ENCODE data around the gene ZBTB1. TPM values are rescaled to one million over a fixed set of nuclear protein-coding genes. Genes with fewer than 3 reads are reported as not detected.
A peak's percentile ranks its signal among the peaks of the same experiment; 100 is the strongest.

ZBTB1 gene
- total RNA-seq, 2 donors from 2014 or later = 109 to 137 TPM

GRCh38 chr14:64474698-64475097 is 29.9 kb upstream of the ZBTB1 start:
- Mint-ChIP-seq H3K4me3 (no peak overlapping the region), H3K27me3 (no peaks in the 10 kb centered on the region), H3K27ac (no peak overlapping the region), H3K36me3 (ENCODE audit: low read depth) (no peaks in the 10 kb centered on the region), H3K4me1 (peaks cover 7% of the 10 kb centered on the region)
- no peaks in the 10 kb centered on the region for H3K9me3 ChIP-seq (ENCODE audit: control insufficient read depth, low read length, poor library complexity, severe bottlenecking)
- ATAC-seq (no peak), DNase-seq (no peak)

- DNase-seq = no peak
- no peaks in the 10 kb centered on the region for H3K9me3 ChIP-seq (ENCODE audit: control insufficient read depth, low read length, poor library complexity, severe bottlenecking)
- ATAC-seq = no peak
- Mint-ChIP-seq H3K36me3 (ENCODE audit: low read depth) (no peaks in the 10 kb centered on the region), H3K4me1 (peaks cover 8% of the 10 kb centered on the region), H3K4me3 (no peak overlapping the region), H3K27ac (no peak overlapping the region), H3K27me3 (no peaks in the 10 kb centered on the region)
Measured at GRCh38 chr14:64475585-64476273, 28.8 kb upstream of the ZBTB1 start.

- H3K9me3 ChIP-seq (ENCODE audit: control insufficient read depth, low read length, poor library complexity, severe bottlenecking) = no peaks in the 10 kb centered on the region
- H3K27me3 Mint-ChIP-seq = no peaks in the 10 kb centered on the region
- H3K4me3 Mint-ChIP-seq = no peak overlapping the region
- H3K27ac Mint-ChIP-seq = no peak overlapping the region
- no peak for DNase-seq
- ATAC-seq = no peak
- peaks cover 8% of the 10 kb centered on the region for H3K4me1 Mint-ChIP-seq
- no peaks in the 10 kb centered on the region for H3K36me3 Mint-ChIP-seq (ENCODE audit: low read depth)
Measured at GRCh38 chr14:64476438-64476837, 28.1 kb upstream of the ZBTB1 start.

GRCh38 chr14:64478634-64479250 is 25.8 kb upstream of the ZBTB1 start:
- H3K4me1 Mint-ChIP-seq = peaks cover 8% of the 10 kb centered on the region
- no peak for DNase-seq
- no peak overlapping the region for H3K4me3 Mint-ChIP-seq
- H3K27ac Mint-ChIP-seq = no peak overlapping the region
- no peaks in the 10 kb centered on the region for H3K27me3 Mint-ChIP-seq
- ATAC-seq = no peak
- H3K9me3 ChIP-seq (ENCODE audit: control insufficient read depth, low read length, poor library complexity, severe bottlenecking) = no peaks in the 10 kb centered on the region
- no peaks in the 10 kb centered on the region for H3K36me3 Mint-ChIP-seq (ENCODE audit: low read depth)

GRCh38 chr14:64488590-64489099 is 15.9 kb upstream of the ZBTB1 start:
- peaks cover 31% of the 10 kb centered on the region for H3K4me1 Mint-ChIP-seq
- no peak overlapping the region for H3K4me3 Mint-ChIP-seq
- peaks cover 6% of the 10 kb centered on the region for H3K36me3 Mint-ChIP-seq (ENCODE audit: low read depth)
- ATAC-seq (no peak), DNase-seq (no peak)
- H3K9me3 ChIP-seq (ENCODE audit: control insufficient read depth, low read length, poor library complexity, severe bottlenecking) = no peaks in the 10 kb centered on the region
- no peak overlapping the region for H3K27ac Mint-ChIP-seq
- no peaks in the 10 kb centered on the region for H3K27me3 Mint-ChIP-seq

- no peaks in the 10 kb centered on the region for H3K9me3 ChIP-seq (ENCODE audit: control insufficient read depth, low read length, poor library complexity, severe bottlenecking)
- DNase-seq = no peak
- Mint-ChIP-seq H3K4me3 (peak overlapping the region; percentile 53), H3K36me3 (ENCODE audit: low read depth) (peaks cover 9% of the 10 kb centered on the region), H3K4me1 (peaks cover 43% of the 10 kb centered on the region), H3K27me3 (no peaks in the 10 kb centered on the region), H3K27ac (peak overlapping the region; percentile 9)
- no peak for ATAC-seq
Measured at GRCh38 chr14:64491637-64492036, 12.9 kb upstream of the ZBTB1 start.

- no peaks in the 10 kb centered on the region for H3K9me3 ChIP-seq (ENCODE audit: control insufficient read depth, low read length, poor library complexity, severe bottlenecking)
- peaks cover 9% of the 10 kb centered on the region for H3K36me3 Mint-ChIP-seq (ENCODE audit: low read depth)
- peak overlapping the region; percentile 74 for H3K27ac Mint-ChIP-seq
- no peak for DNase-seq
- peak overlapping the region; percentile 25 for H3K4me3 Mint-ChIP-seq
- no peak for ATAC-seq
- no peaks in the 10 kb centered on the region for H3K27me3 Mint-ChIP-seq
- H3K4me1 Mint-ChIP-seq = peaks cover 49% of the 10 kb centered on the region
Measured at GRCh38 chr14:64493455-64493854, 11.1 kb upstream of the ZBTB1 start.

GRCh38 chr14:64495252-64495651 is 9.3 kb upstream of the ZBTB1 start:
- ATAC-seq (no peak), DNase-seq (no peak)
- Mint-ChIP-seq H3K4me3 (no peak overlapping the region), H3K36me3 (ENCODE audit: low read depth) (peaks cover 9% of the 10 kb centered on the region), H3K27ac (no peak overlapping the region), H3K27me3 (no peaks in the 10 kb centered on the region), H3K4me1 (peaks cover 56% of the 10 kb centered on the region)
- no peaks in the 10 kb centered on the region for H3K9me3 ChIP-seq (ENCODE audit: control insufficient read depth, low read length, poor library complexity, severe bottlenecking)

- Mint-ChIP-seq H3K4me3 (peak overlapping the region; percentile 43), H3K36me3 (ENCODE audit: low read depth) (peaks cover 9% of the 10 kb centered on the region), H3K4me1 (peaks cover 52% of the 10 kb centered on the region), H3K27ac (no peak overlapping the region), H3K27me3 (no peaks in the 10 kb centered on the region)
- DNase-seq (no peak), ATAC-seq (peak; percentile 28)
- H3K9me3 ChIP-seq (ENCODE audit: control insufficient read depth, low read length, poor library complexity, severe bottlenecking) = no peaks in the 10 kb centered on the region
Measured at GRCh38 chr14:64496764-64497163, 7.8 kb upstream of the ZBTB1 start.

- Mint-ChIP-seq H3K4me3 (peak overlapping the region; percentile 82), H3K36me3 (ENCODE audit: low read depth) (peaks cover 3% of the 10 kb centered on the region), H3K4me1 (peaks cover 45% of the 10 kb centered on the region), H3K27me3 (no peaks in the 10 kb centered on the region), H3K27ac (peak overlapping the region; percentile 99)
- H3K9me3 ChIP-seq (ENCODE audit: control insufficient read depth, low read length, poor library complexity, severe bottlenecking) = no peaks in the 10 kb centered on the region
- ATAC-seq (no peak), DNase-seq (no peak)
Measured at GRCh38 chr14:64500088-64500487, 4.5 kb upstream of the ZBTB1 start.

- peaks cover 8% of the 10 kb centered on the region for H3K36me3 Mint-ChIP-seq (ENCODE audit: low read depth)
- peak overlapping the region; percentile 99 for H3K4me3 Mint-ChIP-seq
- H3K27ac Mint-ChIP-seq = peak overlapping the region; percentile 99
- no peak for ATAC-seq
- no peaks in the 10 kb centered on the region for H3K9me3 ChIP-seq (ENCODE audit: control insufficient read depth, low read length, poor library complexity, severe bottlenecking)
- H3K27me3 Mint-ChIP-seq = no peaks in the 10 kb centered on the region
- H3K4me1 Mint-ChIP-seq = peaks cover 52% of the 10 kb centered on the region
- no peak for DNase-seq
Measured at GRCh38 chr14:64501411-64502171, 3.0 kb upstream of the ZBTB1 start.

GRCh38 chr14:64502456-64502855 is 2.1 kb upstream of the ZBTB1 start:
- peak overlapping the region; percentile 99 for H3K4me3 Mint-ChIP-seq
- peak overlapping the region; percentile 99 for H3K27ac Mint-ChIP-seq
- DNase-seq = no peak
- no peak for ATAC-seq
- peaks cover 8% of the 10 kb centered on the region for H3K36me3 Mint-ChIP-seq (ENCODE audit: low read depth)
- no peaks in the 10 kb centered on the region for H3K27me3 Mint-ChIP-seq
- peaks cover 53% of the 10 kb centered on the region for H3K4me1 Mint-ChIP-seq
- no peaks in the 10 kb centered on the region for H3K9me3 ChIP-seq (ENCODE audit: control insufficient read depth, low read length, poor library complexity, severe bottlenecking)

- Mint-ChIP-seq H3K4me1 (peaks cover 54% of the 10 kb centered on the region), H3K36me3 (ENCODE audit: low read depth) (peaks cover 8% of the 10 kb centered on the region), H3K27ac (peak overlapping the region; percentile 99), H3K27me3 (no peaks in the 10 kb centered on the region), H3K4me3 (peak overlapping the region; percentile 99)
- H3K9me3 ChIP-seq (ENCODE audit: control insufficient read depth, low read length, poor library complexity, severe bottlenecking) = no peaks in the 10 kb centered on the region
- ATAC-seq = no peak
- DNase-seq = no peak
Measured at GRCh38 chr14:64502887-64503433, 1.6 kb upstream of the ZBTB1 start.
